ENCODE results near the gene GNPDA2. TPM values are rescaled to one million over a fixed set of nuclear protein-coding genes. Genes with fewer than 3 reads are reported as not detected.

GNPDA2 gene
- total RNA-seq, 5 donors from 2014 or later (not counting 1 experiment from before 2014, with no cell fraction given): 8.3 to 13.1 (median 10.9) TPM

DNA sequence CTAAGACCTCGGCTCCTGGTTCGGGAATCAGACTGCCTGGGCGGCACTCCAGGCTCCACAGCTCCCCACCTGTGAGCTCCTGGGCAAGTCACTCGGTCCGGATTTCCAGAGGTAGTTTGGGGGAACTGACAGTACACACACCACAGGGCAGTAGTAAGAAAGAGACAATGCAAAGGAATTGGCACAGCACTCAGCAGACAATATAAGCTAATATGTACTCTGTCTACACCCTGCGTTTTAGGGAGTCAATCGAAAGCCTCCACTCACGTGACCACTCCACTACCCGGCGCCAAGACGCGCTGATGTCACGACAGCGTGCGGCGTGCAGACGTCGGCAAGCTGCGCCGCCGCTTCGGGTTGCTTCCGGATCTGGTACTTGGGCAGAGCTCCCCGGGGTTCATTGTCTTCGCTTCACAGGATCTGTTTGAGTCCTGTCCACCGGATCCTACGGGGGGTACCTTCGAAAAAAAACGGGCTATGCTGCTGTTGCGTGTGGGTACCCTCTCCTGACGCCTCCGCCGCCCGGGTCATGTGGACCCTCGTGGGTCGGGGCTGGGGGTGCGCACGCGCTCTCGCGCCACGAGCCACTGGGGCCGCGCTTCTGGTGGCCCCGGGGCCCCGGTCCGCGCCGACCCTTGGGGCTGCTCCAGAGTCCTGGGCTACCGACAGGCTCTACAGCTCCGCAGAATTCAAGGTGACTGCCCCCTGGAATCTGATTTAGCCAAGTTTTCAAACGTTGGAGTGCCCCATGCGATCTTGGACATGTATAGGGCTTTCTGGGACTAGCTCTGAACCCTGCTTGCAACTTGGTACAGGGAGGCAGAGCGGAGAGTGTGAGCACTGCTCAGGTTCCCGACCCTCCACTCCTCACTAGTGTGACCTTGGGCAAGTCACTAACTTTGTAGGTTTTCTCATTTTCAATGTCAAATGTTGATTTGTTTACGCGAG, 48.0 kb downstream of the GNPDA2 start, which contains the start of gene GUF1:
Gene GUF1, plus strand, starts transcription at position 327 of the 948 bp plus-strand sequence. Its CDS starts 203 bp downstream, at position 530.
- peak; percentile 90 to 94 (median 93) for ATAC-seq (replicated peaks in 1 of 4)
- H3K27ac Mint-ChIP-seq: peak within 1 kb of the TSS; percentile 98 to 99
- POLR2A ChIA-PET: interaction anchor here (0.6 to 2.2 kb wide), 11 partner anchors 9 to 60 kb away, joined by 3 to 9 read pairs (median 4); partner anchors contain the start of gene GNPDA2 (in 2 of the 2)

DNA sequence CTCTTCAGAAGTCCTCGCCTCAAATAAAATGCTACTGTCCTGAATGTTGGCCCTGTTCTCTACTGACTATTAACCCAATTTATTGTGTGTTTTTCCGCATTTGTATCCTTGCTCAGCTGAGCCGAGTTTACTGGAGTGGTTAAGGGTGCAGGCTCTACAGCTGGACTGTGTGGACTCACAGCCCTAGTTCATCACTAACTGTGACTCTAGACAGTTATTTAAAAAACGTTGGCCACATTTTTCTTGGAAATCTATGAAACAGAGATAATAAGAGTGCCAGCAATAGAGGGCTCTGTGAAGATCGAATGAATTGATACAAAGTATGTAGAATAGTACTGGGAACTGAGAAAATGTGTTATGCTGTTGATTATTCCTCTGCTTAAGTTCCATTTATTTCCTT, 51.0 kb downstream of the GNPDA2 start:
- no peak for DNase-seq
- no peak overlapping the region for H3K4me3 Mint-ChIP-seq
- no peaks in the 10 kb centered on the region for H3K36me3 Mint-ChIP-seq
- no peak overlapping the region for H3K4me3 ChIP-seq (ENCODE audit: control insufficient read depth in 1 of 2, extremely low read depth in 1 of 2, low read length in 1 of 2)
- ChIA-PET CTCF (interaction anchor here in 1 of 2 donors (0.8 kb wide), 1 partner anchor 52 kb away, joined by 3 read pairs; no protein-coding TSS in a partner anchor), POLR2A (interaction anchor here in 1 of 2 donors (0.6 to 0.7 kb wide), 2 partner anchors 35 to 478 kb away, joined by 3 read pairs; no protein-coding TSS in a partner anchor)
- H3K27me3 ChIP-seq (replicated peaks in 1 of 2; ENCODE audit: control insufficient read depth in 2 of 2, extremely low read depth in 1 of 2, insufficient read depth in 2 of 2, low read length in 1 of 2): no peaks in the 10 kb centered on the region
- H3K9me3 Mint-ChIP-seq: no peaks in the 10 kb centered on the region
- peaks cover 14 to 16% of the 10 kb centered on the region in 2 experiments for H3K4me1 ChIP-seq (ENCODE audit: control insufficient read depth in 1 of 2, extremely low read depth in 1 of 2, insufficient read depth in 2 of 2, low read length in 2 of 2)
- ATAC-seq (replicated peaks in 1 of 4): no peak
- no peaks in the 10 kb centered on the region for H3K36me3 ChIP-seq (ENCODE audit: control insufficient read depth in 2 of 2, extremely low read depth in 1 of 2, insufficient read depth in 1 of 2, low read length in 1 of 2)
- H3K4me1 Mint-ChIP-seq: peaks cover 15 to 27% (median 22%) of the 10 kb centered on the region in 3 donors
- no peaks in the 10 kb centered on the region for H3K9me3 ChIP-seq
- no CpG with 5 or more reads among the region's 5 CpGs for WGBS (ENCODE audit: insufficient coverage)
- no peak overlapping the region for H3K27ac ChIP-seq (ENCODE audit: low read length)
- H3K27ac Mint-ChIP-seq: no peak overlapping the region
- peaks cover 2 to 5% of the 10 kb centered on the region in 2 donors for H3K27me3 Mint-ChIP-seq

More for the DNA sequence above, 48.0 kb downstream of the GNPDA2 start, which contains the start of gene GUF1:
- CTCF ChIA-PET: interaction anchor here (0.7 to 2.2 kb wide), 9 partner anchors 13 to 81 kb away, joined by 3 to 11 read pairs (median 4); partner anchors contain the start of gene GNPDA2 (in 1 of the 2)
- peak within 1 kb of the TSS; percentile 93 to 97 (median 96) for H3K4me3 Mint-ChIP-seq
- peaks cover 27 to 44% (median 32%) of the 10 kb centered on the region in 3 donors for H3K4me1 Mint-ChIP-seq
- peak; percentile 73 to 94 (median 89) for DNase-seq
- no peaks in the 10 kb centered on the region for H3K27me3 ChIP-seq (replicated peaks in 1 of 2; ENCODE audit: control insufficient read depth in 2 of 2, extremely low read depth in 1 of 2, insufficient read depth in 2 of 2, low read length in 1 of 2)
- no peaks in the 10 kb centered on the region for H3K9me3 Mint-ChIP-seq
- WGBS (ENCODE audit: insufficient coverage): under 1% methylated on average over 53 of the region's 57 CpGs
- peaks cover 0 to 9% of the 10 kb centered on the region in 2 donors for H3K36me3 ChIP-seq (ENCODE audit: control insufficient read depth in 2 of 2, extremely low read depth in 1 of 2, insufficient read depth in 1 of 2, low read length in 1 of 2)
- peak within 1 kb of the TSS; percentile 78 to 84 for H3K4me3 ChIP-seq (ENCODE audit: control insufficient read depth in 1 of 2, extremely low read depth in 1 of 2, low read length in 1 of 2)
- H3K4me1 ChIP-seq (ENCODE audit: control insufficient read depth in 1 of 2, extremely low read depth in 1 of 2, insufficient read depth in 2 of 2, low read length in 2 of 2): peaks cover 14 to 22% of the 10 kb centered on the region in 2 experiments
- peaks cover 7% of the 10 kb centered on the region for H3K36me3 Mint-ChIP-seq
- peak within 1 kb of the TSS; percentile 95 for H3K27ac ChIP-seq (ENCODE audit: low read length)
- no peaks in the 10 kb centered on the region for H3K27me3 Mint-ChIP-seq
- H3K9me3 ChIP-seq: no peaks in the 10 kb centered on the region

DNA sequence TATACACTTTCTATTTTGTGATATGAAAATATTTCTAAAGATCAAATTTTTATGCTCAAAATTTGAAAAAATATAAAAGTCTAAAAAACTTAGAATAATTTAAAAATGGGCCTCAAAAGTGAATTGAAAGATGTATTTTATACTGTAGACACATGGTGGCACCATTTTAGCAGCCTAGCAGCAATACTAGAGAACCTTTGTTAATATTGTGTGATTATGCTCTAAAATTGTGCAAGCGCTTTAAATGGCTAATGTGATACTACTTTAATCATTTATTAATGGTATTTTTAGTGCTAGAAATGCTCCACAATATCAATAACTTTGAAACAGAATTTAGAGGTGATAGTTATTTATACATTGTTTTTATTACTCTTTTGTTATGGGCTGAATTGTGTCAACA, 51.9 kb downstream of the GNPDA2 start:
- no CpG with 5 or more reads among the region's 1 CpG for WGBS (ENCODE audit: insufficient coverage)
- H3K36me3 ChIP-seq (ENCODE audit: control insufficient read depth in 2 of 2, extremely low read depth in 1 of 2, insufficient read depth in 1 of 2, low read length in 1 of 2): no peaks in the 10 kb centered on the region
- H3K9me3 ChIP-seq: no peaks in the 10 kb centered on the region
- Mint-ChIP-seq H3K4me1 (peaks cover 15 to 20% (median 15%) of the 10 kb centered on the region in 3 donors), H3K4me3 (no peak overlapping the region), H3K9me3 (no peaks in the 10 kb centered on the region), H3K27ac (no peak overlapping the region), H3K27me3 (peaks cover 2 to 10% of the 10 kb centered on the region in 2 donors), H3K36me3 (no peaks in the 10 kb centered on the region)
- no peak overlapping the region for H3K27ac ChIP-seq (ENCODE audit: low read length)
- ChIA-PET CTCF (no interaction called here), POLR2A (no interaction called here)
- DNase-seq: no peak
- peaks cover 7 to 14% of the 10 kb centered on the region in 2 experiments for H3K4me1 ChIP-seq (ENCODE audit: control insufficient read depth in 1 of 2, extremely low read depth in 1 of 2, insufficient read depth in 2 of 2, low read length in 2 of 2)
- no peak overlapping the region for H3K4me3 ChIP-seq (ENCODE audit: control insufficient read depth in 1 of 2, extremely low read depth in 1 of 2, low read length in 1 of 2)
- ATAC-seq (replicated peaks in 1 of 4): no peak
- no peaks in the 10 kb centered on the region for H3K27me3 ChIP-seq (replicated peaks in 1 of 2; ENCODE audit: control insufficient read depth in 2 of 2, extremely low read depth in 1 of 2, insufficient read depth in 2 of 2, low read length in 1 of 2)

DNA sequence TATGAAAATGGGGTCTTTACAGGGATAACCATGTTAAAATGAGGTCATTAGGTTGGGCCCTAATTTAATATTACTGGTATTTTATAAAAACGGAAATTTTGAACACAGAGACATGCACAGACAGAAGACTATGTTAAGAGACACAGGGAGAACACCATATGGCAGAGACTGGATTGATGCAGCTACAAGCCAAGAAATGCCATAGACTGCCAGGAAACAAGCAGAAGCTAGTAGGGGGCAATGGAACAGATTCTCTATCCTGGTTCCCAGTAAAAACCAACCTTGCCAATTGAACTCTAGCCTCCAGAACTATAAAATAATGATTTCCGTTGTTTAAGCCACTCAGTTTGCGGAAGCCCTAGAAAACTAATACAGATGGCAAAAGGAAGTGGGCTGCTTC, 54.7 kb downstream of the GNPDA2 start:
- Histone ChIP-seq H3K36me3 (ENCODE audit: control insufficient read depth in 2 of 2, extremely low read depth in 1 of 2, insufficient read depth in 1 of 2, low read length in 1 of 2) (no peaks in the 10 kb centered on the region), H3K9me3 (no peaks in the 10 kb centered on the region), H3K27ac (ENCODE audit: low read length) (no peak overlapping the region), H3K4me1 (ENCODE audit: control insufficient read depth in 1 of 2, extremely low read depth in 1 of 2, insufficient read depth in 2 of 2, low read length in 2 of 2) (no peaks in the 10 kb centered on the region), H3K4me3 (ENCODE audit: control insufficient read depth in 1 of 2, extremely low read depth in 1 of 2, low read length in 1 of 2) (no peak overlapping the region), H3K27me3 (replicated peaks in 1 of 2; ENCODE audit: control insufficient read depth in 2 of 2, extremely low read depth in 1 of 2, insufficient read depth in 2 of 2, low read length in 1 of 2) (peaks cover 0 to 2% of the 10 kb centered on the region in 2 experiments)
- ATAC-seq (replicated peaks in 1 of 4) (no peak), DNase-seq (no peak)
- POLR2A ChIA-PET: no interaction called here
- Mint-ChIP-seq H3K27me3 (peaks cover 2 to 16% of the 10 kb centered on the region in 2 donors), H3K4me1 (no peaks in the 10 kb centered on the region), H3K36me3 (no peaks in the 10 kb centered on the region), H3K27ac (no peak overlapping the region), H3K4me3 (no peak overlapping the region), H3K9me3 (no peaks in the 10 kb centered on the region)
- CTCF ChIA-PET: no interaction called here
- 90% methylated on average over 2 of the region's 3 CpGs for WGBS (ENCODE audit: insufficient coverage)

DNA sequence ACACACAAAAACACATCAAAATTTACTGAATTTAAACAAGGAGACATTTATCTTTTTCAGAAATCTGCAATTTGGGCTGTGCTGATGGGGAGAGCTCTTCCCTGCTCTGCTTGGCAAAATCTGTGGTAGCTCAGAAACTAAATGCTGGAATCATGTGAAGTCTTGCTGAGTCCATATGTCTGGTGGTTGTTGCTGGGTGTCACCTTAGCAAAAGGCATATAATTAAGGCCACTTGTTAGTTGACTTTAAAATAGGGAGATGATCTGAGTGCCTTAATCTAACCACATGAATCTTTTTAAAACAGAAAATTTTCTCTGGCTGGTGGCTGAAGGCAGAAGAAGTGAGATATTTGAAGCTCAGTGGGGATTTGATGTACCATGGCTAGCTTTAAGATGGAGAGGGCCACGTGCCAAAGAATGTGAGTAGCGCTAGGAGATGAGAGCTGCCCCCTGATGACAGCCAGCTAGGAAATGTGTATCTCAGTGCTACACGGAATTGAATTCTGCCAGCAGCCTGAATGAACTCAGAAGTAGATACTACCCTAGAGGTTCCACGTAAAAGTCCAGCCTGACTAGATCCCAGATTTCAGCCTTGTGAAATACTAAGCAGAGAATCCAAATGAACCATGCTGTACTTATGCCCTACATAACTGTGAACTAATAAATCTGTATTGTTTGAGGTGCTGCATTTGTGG, 55.7 kb downstream of the GNPDA2 start:
- peaks cover 0 to 2% of the 10 kb centered on the region in 2 experiments for H3K27me3 ChIP-seq (replicated peaks in 1 of 2; ENCODE audit: control insufficient read depth in 2 of 2, extremely low read depth in 1 of 2, insufficient read depth in 2 of 2, low read length in 1 of 2)
- WGBS (ENCODE audit: insufficient coverage): 92% methylated on average over 3 of the region's 4 CpGs
- Mint-ChIP-seq H3K36me3 (no peaks in the 10 kb centered on the region), H3K4me1 (no peaks in the 10 kb centered on the region), H3K27ac (no peak overlapping the region), H3K27me3 (peaks cover 2 to 16% of the 10 kb centered on the region in 2 donors), H3K9me3 (no peaks in the 10 kb centered on the region), H3K4me3 (no peak overlapping the region)
- no peaks in the 10 kb centered on the region for H3K9me3 ChIP-seq
- no peaks in the 10 kb centered on the region for H3K36me3 ChIP-seq (ENCODE audit: control insufficient read depth in 2 of 2, extremely low read depth in 1 of 2, insufficient read depth in 1 of 2, low read length in 1 of 2)
- H3K27ac ChIP-seq (ENCODE audit: low read length): no peak overlapping the region
- H3K4me3 ChIP-seq (ENCODE audit: control insufficient read depth in 1 of 2, extremely low read depth in 1 of 2, low read length in 1 of 2): no peak overlapping the region
- H3K4me1 ChIP-seq (ENCODE audit: control insufficient read depth in 1 of 2, extremely low read depth in 1 of 2, insufficient read depth in 2 of 2, low read length in 2 of 2): no peaks in the 10 kb centered on the region
- DNase-seq: no peak
- ChIA-PET CTCF (no interaction called here), POLR2A (no interaction called here)
- ATAC-seq (replicated peaks in 1 of 4): no peak

DNA sequence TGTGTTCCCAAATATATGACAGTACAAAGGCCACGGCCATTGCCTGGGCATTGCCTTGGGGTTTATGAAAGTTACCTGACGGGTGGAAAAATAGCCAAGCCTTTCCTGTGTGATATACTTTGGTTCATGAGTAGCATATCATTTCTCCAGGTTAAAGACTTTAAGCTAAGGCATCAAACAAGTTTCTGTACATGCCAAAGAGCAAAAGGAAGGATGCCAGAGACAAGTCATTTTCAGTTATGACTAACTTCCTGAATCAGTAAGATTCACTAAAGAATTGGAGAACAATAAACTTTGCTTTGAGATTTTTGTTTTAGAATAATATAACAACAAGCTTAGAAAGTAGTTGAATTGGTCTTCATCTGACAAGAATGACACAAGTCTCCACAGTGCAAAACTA, 57.8 kb downstream of the GNPDA2 start:
- Histone ChIP-seq H3K4me3 (ENCODE audit: control insufficient read depth in 1 of 2, extremely low read depth in 1 of 2, low read length in 1 of 2) (no peak overlapping the region), H3K4me1 (ENCODE audit: control insufficient read depth in 1 of 2, extremely low read depth in 1 of 2, insufficient read depth in 2 of 2, low read length in 2 of 2) (no peaks in the 10 kb centered on the region), H3K27ac (ENCODE audit: low read length) (no peak overlapping the region), H3K36me3 (ENCODE audit: control insufficient read depth in 2 of 2, extremely low read depth in 1 of 2, insufficient read depth in 1 of 2, low read length in 1 of 2) (no peaks in the 10 kb centered on the region), H3K9me3 (no peaks in the 10 kb centered on the region), H3K27me3 (replicated peaks in 1 of 2; ENCODE audit: control insufficient read depth in 2 of 2, extremely low read depth in 1 of 2, insufficient read depth in 2 of 2, low read length in 1 of 2) (peaks cover 2 to 6% of the 10 kb centered on the region in 2 experiments)
- 29% methylated on average over 1 of the region's 2 CpGs for WGBS (ENCODE audit: insufficient coverage)
- ChIA-PET POLR2A (no interaction called here), CTCF (no interaction called here)
- H3K4me3 Mint-ChIP-seq: no peak overlapping the region
- DNase-seq (no peak), ATAC-seq (replicated peaks in 1 of 4) (no peak)
- H3K4me1 Mint-ChIP-seq: no peaks in the 10 kb centered on the region
- H3K27ac Mint-ChIP-seq: no peak overlapping the region
- H3K36me3 Mint-ChIP-seq: no peaks in the 10 kb centered on the region
- H3K9me3 Mint-ChIP-seq: no peaks in the 10 kb centered on the region
- H3K27me3 Mint-ChIP-seq: peaks cover 2 to 16% of the 10 kb centered on the region in 2 donors

All from T-cell (primary cell).